Epithelial cell of proximal tubule (primary cell): ENCODE measurements around the gene LIMS2. TPM values are rescaled to one million over a fixed set of nuclear protein-coding genes. Genes with fewer than 3 reads are reported as not detected.

ENCODE experiments used
- DNase-seq: peaks from one replicate; pipeline ENCODE4 v3.0.0-alpha.2; 2011; ENCODE audit warnings: low read depth
- H3K4me3 ChIP-seq: 2 replicates; pipeline ENCODE4 v1.5.1; 2011; ENCODE audit warnings: low read depth, mild to moderate bottlenecking, low read length
- CTCF ChIP-seq: conservative IDR thresholded peaks from 2 replicates; pipeline ENCODE4 v1.5.1; 2012; ENCODE audit warnings: low read depth, mild to moderate bottlenecking, low read length
- total RNA-seq: library from RNA; depleted of rRNA; stranded (reverse); fragments of >200 nt; gene quantifications from 2 replicates; pipeline ENCODE4 v1.2.3, GENCODE V29; 2015

Gene LIMS2
- total RNA-seq, 1 donor from 2014 or later, result 1.2 TPM

- H3K4me3 ChIP-seq, result no peak overlapping the region
- no peak for TF ChIP-seq CTCF
- DNase-seq, result no peak
Observed at GRCh38 chr2:127609818-127610217, 65.5 kb downstream of the LIMS2 start.

- no peak for DNase-seq
- no peak for TF ChIP-seq CTCF
- H3K4me3 ChIP-seq, result no peak overlapping the region
Observed at GRCh38 chr2:127609031-127609751, 66.1 kb downstream of the LIMS2 start.

DNA sequence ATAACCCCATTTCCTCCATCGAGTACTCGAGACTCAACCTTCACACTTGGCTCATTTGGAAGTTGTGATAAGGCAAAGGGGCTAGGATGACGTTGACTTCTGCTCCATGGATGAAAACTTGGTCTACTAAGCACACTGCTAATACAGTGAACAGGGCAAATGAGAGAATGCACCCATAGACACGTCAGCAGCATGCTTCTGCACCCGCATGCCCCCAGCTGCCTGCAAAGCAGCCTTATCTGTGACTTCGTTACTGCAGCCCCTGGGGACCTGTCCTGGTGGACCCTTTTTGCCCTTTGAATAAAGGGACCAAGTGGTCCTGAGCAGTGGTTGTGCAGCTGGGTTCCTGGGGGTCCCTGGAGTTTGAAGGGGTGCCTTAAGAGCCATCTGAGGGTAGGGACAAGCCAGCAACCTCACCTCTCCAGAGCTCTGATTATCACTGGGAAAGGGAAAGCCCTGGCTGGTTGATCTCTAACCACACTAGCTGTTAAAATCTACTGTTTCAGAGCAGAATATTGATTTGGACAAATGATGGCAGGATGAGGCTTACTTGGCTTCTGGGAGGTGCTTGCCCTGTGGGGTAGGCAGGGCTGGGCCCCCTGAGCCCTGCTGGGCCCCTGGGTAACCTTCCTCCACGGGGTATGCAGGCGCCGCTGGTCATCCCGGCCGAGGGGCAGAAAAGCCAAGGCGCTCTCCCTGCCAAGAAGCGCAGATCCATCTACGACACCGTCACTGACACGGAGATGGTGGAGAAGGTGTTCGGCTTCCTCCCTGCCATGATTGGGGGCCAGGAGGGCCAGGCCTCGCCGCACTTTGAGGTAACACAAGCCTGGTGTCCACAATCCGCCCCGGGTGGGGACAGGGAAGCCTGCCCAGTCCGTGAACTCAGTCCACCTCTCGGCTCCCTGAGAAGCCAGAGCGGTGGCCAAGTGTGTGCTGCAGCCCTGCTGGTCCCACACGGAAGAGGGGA is 67.0 kb downstream of the LIMS2 start:
- H3K4me3 ChIP-seq, result no peak overlapping the region
- no peak for DNase-seq
- no peak for TF ChIP-seq CTCF

DNA sequence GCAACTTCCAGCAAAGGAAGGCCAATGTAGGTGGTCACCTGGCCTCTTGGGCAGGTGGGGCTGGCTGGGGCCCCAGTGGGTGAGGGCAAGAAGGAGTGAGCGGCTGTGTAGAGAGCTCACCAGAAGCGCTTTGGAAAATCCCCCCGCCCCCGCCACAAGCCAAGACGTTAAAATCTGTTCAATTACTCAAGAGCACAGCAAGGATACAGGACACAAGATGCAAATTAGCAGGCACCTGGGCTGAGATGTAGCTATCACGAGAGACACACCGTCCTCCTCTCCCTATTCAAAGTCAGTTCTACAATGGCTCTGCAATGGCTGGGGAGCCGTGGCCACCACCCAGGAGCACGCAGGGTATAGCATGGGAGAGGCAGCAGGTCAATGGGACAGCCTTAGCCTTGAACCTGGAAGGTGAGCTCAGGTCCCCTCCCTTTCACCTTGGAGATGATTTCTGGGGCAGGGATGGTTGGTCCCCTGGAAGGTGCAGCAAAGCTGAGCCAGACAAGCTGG is 67.9 kb downstream of the LIMS2 start:
- DNase-seq, result no peak
- TF ChIP-seq CTCF, result no peak
- H3K4me3 ChIP-seq, result no peak overlapping the region

DNA sequence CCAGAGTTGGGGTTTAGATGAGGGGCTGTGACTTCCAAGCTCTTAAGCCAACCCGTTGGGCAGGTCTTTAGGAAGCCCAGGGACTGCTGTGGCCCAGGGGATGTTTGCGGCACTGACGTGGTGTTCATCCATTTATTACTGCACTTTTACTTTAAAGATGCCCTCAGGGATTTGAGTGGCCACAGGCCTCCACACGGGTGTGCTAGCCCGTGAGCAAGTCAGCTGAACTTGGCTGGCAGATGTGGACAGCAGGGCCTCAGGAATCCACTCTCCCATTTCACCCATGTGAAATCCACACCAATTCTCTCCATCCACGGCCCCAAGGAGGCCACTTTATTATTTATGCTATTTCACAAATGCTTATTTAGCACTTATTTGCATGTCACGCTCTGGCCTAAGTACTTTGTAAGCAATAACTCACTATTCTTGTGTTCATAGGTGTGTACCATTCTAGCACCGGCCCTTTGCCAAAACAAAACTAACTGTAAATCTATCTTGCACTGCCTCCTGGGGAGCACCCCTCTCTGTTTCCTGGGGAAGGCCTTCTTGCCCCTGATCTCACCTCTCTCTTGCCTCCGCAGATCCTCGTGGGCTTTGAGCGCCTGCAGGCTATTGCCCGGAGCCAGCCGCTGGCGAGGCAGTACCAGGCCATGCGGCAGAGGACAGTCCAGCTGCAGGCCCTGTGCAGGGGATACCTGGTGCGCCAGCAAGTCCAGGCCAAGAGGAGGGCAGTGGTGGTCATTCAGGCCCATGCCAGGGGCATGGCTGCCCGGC is 68.5 kb downstream of the LIMS2 start:
- no peak overlapping the region for H3K4me3 ChIP-seq
- DNase-seq, result no peak
- TF ChIP-seq CTCF, result no peak

DNA sequence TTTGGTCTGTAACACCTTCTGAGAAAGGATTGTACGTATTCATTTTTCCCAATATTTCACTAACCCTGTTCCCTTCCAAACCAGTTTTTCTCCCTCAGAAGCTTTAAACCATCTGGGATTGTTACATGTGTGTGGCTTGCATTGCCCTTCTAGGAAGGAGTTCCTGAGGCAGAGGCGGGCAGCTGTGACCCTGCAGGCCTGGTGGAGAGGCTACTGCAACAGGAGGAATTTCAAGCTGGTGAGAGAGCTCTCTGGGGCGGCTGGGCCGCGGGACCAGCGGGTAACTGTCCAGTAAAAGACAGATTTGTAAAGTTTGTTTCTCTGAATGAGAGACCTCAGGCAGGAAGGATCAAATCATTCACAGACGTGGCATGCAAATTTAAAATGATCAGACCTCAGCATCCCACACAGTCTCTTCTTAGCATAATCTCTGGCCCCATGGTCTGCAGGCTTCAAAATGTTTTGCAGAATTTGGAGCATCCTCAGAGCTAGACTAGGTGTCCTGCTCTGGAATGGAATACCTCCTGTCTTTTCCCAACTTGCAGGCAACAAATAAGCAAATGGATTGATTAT is 69.6 kb downstream of the LIMS2 start:
- no peak for DNase-seq
- H3K4me3 ChIP-seq, result no peak overlapping the region
- TF ChIP-seq CTCF, result no peak
